Memory B cell (primary cell): ENCODE measurements around the gene POU3F1.

ENCODE experiments used
- ATAC-seq: fragments of 150-1000 bp; cut with Tn5 transposase; 2 replicates; pipeline ENCODE4 v1.10.0; 2021; ENCODE audit warnings: low read depth, mild to moderate bottlenecking, moderate library complexity
- DNase-seq, 2 donors: peaks; one replicate each; pipeline ENCODE4 v3.0.0; 2022; ENCODE audit warnings: low spot score in 2 of 2
- H3K27ac Mint-ChIP-seq: one replicate; pipeline ENCODE4 v1.8.0; 2022; ENCODE audit warnings: mild to moderate bottlenecking, moderate library complexity, mixed read lengths
- H3K27me3 Mint-ChIP-seq: one replicate; pipeline ENCODE4 v1.8.0; 2022; ENCODE audit warnings: mixed read lengths
- H3K36me3 Mint-ChIP-seq: one replicate; pipeline ENCODE4 v1.8.0; 2022; ENCODE audit warnings: mild to moderate bottlenecking, mixed read lengths
- H3K4me1 Mint-ChIP-seq: one replicate; pipeline ENCODE4 v1.8.0; 2022; ENCODE audit warnings: mixed read lengths
- H3K4me3 Mint-ChIP-seq: one replicate; pipeline ENCODE4 v1.8.0; 2022; ENCODE audit warnings: mild to moderate bottlenecking, moderate library complexity, mixed read lengths
- H3K9me3 Mint-ChIP-seq: one replicate; pipeline ENCODE4 v1.8.0; 2022; ENCODE audit warnings: mixed read lengths

Gene POU3F1

DNA sequence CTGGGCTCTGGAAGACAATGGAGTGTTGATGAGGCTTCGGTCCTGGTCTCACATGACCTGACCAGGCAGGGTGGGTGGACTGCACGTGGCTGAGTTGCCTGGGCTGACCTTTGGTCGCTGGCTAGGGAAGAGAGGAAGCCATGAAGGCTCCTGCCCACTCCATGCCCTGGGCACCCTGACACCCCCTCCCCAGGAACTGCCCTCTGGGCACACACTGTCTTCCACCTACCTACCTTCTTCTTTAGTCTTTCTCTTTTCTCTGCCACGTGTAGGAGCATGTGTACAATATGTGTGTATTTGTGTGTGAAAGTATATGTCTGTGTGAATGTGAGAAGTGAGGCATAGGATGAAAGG is 15.1 kb downstream of the POU3F1 start:
- Mint-ChIP-seq H3K9me3 (no peaks in the 10 kb centered on the region), H3K4me1 (peaks cover 17% of the 10 kb centered on the region), H3K4me3 (no peak overlapping the region), H3K27me3 (peaks cover 10% of the 10 kb centered on the region), H3K27ac (no peak overlapping the region), H3K36me3 (peaks cover 2% of the 10 kb centered on the region)
- ATAC-seq = no peak
- no peak for DNase-seq

DNA sequence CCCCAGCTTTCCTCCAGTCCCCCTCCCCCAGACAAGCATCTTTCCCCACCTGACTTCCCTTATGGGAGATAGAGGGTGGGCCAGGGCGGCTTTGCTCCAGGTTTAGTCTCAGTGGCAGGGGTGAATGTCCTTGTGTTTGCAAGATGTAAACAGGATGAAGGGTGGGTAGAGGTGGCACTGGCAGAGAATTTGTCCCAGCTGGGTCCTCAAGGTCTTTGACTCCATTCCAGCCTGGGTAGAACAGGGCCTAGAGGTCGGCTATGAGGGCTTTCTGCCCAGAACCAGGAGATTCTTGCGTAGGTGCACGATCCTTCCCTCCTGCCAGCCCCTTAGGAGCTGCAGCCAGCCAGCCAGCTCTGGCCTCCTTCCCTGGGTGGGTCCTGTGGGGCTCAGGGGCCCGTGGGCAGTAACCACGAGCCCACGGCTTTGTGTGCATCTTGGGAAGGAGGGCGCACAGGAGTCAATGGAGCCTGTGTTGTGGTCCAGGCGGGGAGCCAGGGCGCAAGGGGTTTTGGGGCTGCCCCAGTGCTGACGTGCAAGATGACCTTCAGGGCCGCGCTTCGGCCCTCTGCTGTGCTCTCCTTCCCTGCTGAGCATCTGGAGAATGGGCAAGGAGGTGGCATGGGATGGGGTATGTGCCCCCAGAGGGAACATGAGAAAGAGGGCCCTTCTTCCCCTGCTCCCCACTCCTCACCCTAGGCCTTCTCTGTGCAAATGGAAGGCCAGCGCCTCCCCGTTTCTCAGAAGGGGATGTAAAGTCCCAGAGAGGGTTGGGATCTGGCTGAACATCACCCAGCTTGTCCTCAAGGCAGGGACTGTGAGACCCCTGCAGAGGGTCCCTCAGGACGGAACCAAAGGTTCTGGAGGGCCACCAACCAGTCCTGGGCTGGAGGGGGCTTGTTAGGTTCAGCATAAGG is 15.7 kb downstream of the POU3F1 start:
- ATAC-seq = no peak
- peaks cover 15% of the 10 kb centered on the region for H3K4me1 Mint-ChIP-seq
- H3K9me3 Mint-ChIP-seq = no peaks in the 10 kb centered on the region
- no peaks in the 10 kb centered on the region for H3K36me3 Mint-ChIP-seq
- no peak overlapping the region for H3K27ac Mint-ChIP-seq
- DNase-seq = no peak
- H3K27me3 Mint-ChIP-seq = peaks cover 4% of the 10 kb centered on the region
- H3K4me3 Mint-ChIP-seq = no peak overlapping the region

DNA sequence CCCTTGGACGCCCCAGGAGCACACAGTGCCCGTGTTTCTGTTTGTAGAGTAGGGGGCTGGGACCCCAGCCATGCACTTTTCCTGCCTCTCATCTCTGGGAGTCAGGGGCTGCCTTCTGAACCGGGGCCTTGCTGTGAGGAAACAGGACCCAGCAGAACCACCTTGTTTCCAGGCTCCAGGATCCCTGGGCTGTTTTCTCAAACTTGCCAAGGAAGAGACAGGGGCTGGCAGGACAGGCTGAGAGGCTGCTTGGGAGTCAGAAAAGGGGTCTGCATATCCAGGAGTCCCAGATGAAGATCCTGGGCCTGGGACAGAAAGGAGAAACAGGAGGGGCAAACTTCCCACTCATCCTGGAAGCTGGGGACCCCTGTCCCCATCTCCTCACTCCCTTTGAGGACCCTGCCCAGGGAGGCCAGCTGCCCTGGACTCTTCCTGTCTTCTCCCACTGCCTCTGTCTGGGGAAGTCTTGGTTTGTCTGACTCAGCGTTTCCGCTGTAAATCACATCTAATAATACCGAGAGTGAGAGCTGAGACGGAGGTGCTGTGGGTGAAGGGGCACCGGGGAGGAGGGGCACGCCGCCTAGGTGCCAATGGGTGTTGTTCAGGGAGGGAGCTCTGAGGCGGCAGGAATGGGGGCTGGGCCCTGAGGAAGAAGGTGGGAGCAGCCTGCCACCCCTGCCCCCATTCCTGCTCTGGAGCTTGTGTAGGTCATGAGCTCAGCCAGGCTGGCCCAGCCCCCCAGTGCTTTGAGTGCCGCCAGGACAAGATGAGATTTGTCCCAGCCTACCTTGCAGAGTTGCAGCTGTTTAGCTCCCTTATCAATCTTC is 16.7 kb downstream of the POU3F1 start:
- H3K4me3 Mint-ChIP-seq = no peak overlapping the region
- H3K9me3 Mint-ChIP-seq = no peaks in the 10 kb centered on the region

DNA sequence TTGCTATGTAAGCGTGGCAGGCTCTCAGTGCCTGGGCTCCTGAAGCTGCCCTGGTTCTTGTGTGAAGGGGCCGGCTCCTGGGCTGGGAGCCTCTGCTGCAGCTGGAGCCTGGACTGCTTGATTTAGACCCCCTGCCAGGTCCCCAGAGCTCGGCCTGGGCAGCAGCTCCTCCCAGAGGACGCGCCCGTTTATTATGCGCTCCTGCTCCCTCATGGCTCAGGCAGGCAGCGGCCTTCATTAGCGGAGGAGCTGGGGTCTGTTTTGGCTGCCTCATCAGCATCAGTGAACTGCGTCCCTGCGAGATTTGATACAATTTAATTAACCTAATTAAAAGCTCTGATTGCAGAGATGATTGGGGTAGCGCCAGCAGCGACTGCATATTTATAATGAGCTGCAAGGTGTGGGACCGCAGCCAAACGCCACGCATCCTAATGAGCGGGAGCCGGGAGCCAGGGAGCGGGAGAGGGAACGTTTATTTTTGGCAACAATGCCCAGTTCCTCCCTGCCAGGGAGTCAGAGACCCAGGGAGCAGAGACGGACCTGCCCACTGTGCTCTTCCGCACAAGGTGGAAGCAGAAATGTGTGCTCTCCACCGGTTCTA is 17.4 kb downstream of the POU3F1 start:
- Mint-ChIP-seq H3K4me1 (peaks cover 15% of the 10 kb centered on the region), H3K27ac (no peak overlapping the region), H3K4me3 (no peak overlapping the region), H3K27me3 (peaks cover 4% of the 10 kb centered on the region), H3K9me3 (no peaks in the 10 kb centered on the region), H3K36me3 (peaks cover 9% of the 10 kb centered on the region)
- ATAC-seq (no peak), DNase-seq (no peak)

More for the DNA sequence above, 16.7 kb downstream of the POU3F1 start:
- peaks cover 15% of the 10 kb centered on the region for H3K4me1 Mint-ChIP-seq
- H3K27ac Mint-ChIP-seq = no peak overlapping the region
- H3K36me3 Mint-ChIP-seq = peaks cover 6% of the 10 kb centered on the region
- DNase-seq (no peak), ATAC-seq (peak; percentile 47)
- peaks cover 4% of the 10 kb centered on the region for H3K27me3 Mint-ChIP-seq

DNA sequence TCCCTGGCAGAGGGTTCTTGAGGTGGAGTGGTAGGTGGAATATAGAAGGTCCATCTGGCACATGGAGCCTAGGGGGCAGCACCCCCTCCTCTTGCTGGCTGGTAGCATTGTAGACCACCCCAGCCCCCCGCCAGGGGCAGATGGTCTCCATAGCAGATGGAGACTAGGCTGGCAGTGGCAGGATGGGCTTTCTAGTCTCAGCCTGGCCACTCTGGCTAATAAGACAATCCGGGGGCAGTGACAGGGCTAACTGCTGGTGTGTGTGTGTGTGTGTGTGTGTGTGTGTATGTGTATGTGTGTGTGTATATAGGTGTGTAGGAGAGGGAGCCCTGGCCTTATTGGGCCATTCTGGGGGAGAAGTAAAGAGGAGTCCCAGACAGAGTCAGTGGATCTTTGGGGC is 17.9 kb downstream of the POU3F1 start:
- H3K27ac Mint-ChIP-seq = no peak overlapping the region
- H3K36me3 Mint-ChIP-seq = peaks cover 12% of the 10 kb centered on the region
- peaks cover 15% of the 10 kb centered on the region for H3K4me1 Mint-ChIP-seq
- DNase-seq = no peak
- no peaks in the 10 kb centered on the region for H3K9me3 Mint-ChIP-seq
- H3K27me3 Mint-ChIP-seq = peaks cover 2% of the 10 kb centered on the region
- H3K4me3 Mint-ChIP-seq = no peak overlapping the region
- ATAC-seq = no peak

DNA sequence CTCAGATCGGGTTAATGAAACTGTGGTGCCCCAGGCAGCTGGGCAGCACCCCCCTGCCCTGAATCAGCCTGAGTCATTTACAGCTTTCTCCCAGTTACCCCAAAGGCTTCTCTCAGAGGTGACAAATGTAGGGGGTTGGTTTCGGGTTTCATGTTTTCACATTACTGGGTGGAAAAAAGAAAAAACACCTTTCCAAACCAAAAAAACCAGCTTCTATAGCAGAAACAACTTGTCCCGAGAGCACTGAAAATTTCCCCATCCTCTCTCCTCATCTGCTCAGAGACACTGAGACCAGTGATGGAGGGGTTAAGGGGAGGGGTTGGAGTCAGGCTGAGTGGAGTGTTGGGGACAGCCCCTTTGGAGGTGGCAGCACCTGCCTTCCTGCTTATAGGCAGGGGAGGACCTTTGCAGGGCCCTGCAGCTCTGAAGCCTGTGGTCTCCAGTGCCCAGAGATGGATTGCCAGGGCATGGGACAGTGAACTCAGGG is 18.4 kb downstream of the POU3F1 start:
- DNase-seq = no peak
- ATAC-seq = peak; percentile 68
- Mint-ChIP-seq H3K9me3 (no peaks in the 10 kb centered on the region), H3K27ac (no peak overlapping the region), H3K36me3 (peaks cover 14% of the 10 kb centered on the region), H3K4me1 (peaks cover 15% of the 10 kb centered on the region), H3K4me3 (no peak overlapping the region), H3K27me3 (peaks cover 2% of the 10 kb centered on the region)

DNA sequence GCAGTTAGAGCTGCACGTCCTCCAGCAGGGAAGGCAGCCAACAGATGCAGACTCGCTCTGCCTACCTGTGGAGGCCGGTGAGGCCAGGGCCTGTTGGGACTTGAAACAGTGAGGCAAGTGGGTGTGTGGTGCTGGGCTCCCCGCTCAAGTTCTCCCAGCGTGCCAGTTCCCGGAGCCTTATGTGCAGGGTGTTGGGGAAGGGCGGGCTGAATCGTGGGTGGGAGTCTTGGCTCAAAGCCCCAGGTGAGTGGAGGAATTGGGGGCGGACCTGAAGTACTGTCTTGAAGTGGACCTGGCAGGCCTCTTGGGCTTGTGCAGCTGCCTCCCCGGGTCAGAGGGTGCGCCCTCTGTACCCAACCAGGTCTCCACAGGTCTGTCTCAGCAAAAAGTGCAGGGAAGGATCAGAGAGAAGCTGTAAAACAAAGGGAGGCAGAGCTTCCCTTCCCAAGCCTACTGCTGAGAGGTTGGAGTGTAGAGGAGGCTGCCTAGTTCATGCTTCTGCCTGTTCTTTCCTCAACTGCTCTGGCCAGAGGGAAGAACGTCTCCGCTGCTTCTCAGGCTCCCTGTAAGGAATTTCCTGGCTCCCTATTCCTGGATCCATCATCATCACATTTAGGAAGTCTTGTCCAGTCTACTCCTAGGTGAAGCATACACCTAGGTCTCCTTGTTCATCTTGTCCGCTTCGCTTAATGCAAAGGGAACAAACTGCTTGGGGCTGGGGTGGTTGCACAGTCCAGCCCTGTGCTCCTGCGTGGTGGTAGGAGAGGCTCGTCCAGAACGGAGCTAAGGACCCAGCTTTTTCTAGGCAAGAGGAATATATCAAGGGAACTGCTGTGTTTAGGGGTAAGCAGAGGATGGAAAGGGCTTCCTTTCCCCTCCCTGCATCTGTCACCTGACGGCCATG is 19.1 kb downstream of the POU3F1 start:
- ATAC-seq (no peak), DNase-seq (no peak)
- H3K27me3 Mint-ChIP-seq = peaks cover 2% of the 10 kb centered on the region
- no peaks in the 10 kb centered on the region for H3K9me3 Mint-ChIP-seq
- no peak overlapping the region for H3K4me3 Mint-ChIP-seq
- peaks cover 15% of the 10 kb centered on the region for H3K4me1 Mint-ChIP-seq
- H3K27ac Mint-ChIP-seq = no peak overlapping the region
- H3K36me3 Mint-ChIP-seq = peaks cover 20% of the 10 kb centered on the region

DNA sequence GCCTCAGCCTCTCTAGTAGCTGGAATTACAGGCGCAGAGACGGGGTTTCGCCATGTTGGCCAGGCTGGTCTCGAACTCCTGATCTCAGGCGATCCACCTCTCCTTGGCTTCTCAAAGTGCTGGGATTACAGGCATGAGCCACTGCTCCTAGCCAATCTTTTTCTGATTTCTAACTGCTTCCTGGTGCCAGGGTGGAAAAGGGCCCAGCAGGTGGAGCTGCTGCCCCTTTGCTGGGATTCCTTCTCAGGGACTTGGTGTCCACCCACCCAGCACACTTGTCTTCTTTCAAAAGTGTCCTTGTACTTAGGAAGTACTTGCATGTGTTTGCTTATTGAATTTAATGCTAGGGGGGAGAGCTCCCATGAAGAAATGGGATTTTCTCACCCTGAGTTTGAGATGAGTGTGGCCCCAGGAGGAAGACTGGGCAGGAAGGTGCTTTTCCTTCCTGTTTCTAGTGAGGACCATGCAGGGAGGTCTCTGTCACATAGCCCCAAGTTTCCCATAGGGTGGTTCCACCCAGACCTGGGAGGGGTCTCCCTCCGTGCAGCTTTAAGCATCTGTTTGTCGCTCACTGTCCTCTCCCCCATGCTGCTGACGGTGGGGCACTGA is 19.9 kb downstream of the POU3F1 start:
- DNase-seq (no peak), ATAC-seq (no peak)
- Mint-ChIP-seq H3K4me1 (peaks cover 15% of the 10 kb centered on the region), H3K27ac (no peak overlapping the region), H3K36me3 (peaks cover 26% of the 10 kb centered on the region), H3K4me3 (no peak overlapping the region), H3K9me3 (no peaks in the 10 kb centered on the region), H3K27me3 (peaks cover 2% of the 10 kb centered on the region)

DNA sequence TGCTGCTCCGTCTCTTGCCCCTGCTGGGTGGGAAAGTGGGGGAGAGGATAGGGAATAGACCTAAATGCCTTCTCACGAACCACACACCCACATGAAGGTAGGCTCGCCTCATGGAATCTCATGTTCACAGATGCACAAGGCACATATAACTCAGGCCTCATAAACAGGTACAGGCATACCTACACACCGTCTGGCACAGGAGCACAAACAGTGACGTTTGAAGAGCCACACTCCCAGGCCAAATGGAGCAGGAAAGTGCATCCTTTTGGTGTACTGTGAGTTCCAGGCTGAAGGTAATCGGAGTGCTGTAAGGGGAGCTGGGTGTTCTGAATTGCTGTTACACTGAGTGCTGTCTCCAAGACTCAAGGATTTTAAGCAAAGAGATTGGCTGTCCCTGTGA is 20.9 kb downstream of the POU3F1 start:
- Mint-ChIP-seq H3K36me3 (peaks cover 26% of the 10 kb centered on the region), H3K9me3 (no peaks in the 10 kb centered on the region), H3K4me1 (peaks cover 15% of the 10 kb centered on the region), H3K27ac (no peak overlapping the region), H3K27me3 (no peaks in the 10 kb centered on the region), H3K4me3 (no peak overlapping the region)
- ATAC-seq (no peak), DNase-seq (no peak)

DNA sequence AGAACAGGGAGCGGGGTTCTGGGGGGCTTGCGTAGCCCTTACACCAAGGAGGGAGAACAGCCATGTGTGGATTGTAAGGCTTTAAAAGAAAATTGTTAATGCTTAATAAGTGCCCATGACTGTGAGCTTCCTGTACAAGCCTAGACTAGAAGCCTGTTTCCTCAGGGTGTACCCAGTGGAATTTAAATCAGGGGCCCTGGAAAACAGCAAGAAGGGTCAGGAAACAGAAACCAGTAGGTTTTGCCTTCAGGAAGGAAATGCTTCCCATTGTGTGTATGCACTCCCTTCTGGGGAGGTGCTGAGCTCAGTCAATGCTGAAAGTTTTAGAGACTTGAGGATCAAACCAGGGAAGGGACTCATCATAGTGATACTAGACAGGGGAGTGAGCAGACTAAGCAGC is 21.4 kb downstream of the POU3F1 start:
- no peak for DNase-seq
- H3K4me3 Mint-ChIP-seq = no peak overlapping the region
- peaks cover 26% of the 10 kb centered on the region for H3K36me3 Mint-ChIP-seq
- H3K9me3 Mint-ChIP-seq = no peaks in the 10 kb centered on the region
- peaks cover 13% of the 10 kb centered on the region for H3K4me1 Mint-ChIP-seq
- no peak for ATAC-seq
- no peak overlapping the region for H3K27ac Mint-ChIP-seq
- H3K27me3 Mint-ChIP-seq = no peaks in the 10 kb centered on the region

DNA sequence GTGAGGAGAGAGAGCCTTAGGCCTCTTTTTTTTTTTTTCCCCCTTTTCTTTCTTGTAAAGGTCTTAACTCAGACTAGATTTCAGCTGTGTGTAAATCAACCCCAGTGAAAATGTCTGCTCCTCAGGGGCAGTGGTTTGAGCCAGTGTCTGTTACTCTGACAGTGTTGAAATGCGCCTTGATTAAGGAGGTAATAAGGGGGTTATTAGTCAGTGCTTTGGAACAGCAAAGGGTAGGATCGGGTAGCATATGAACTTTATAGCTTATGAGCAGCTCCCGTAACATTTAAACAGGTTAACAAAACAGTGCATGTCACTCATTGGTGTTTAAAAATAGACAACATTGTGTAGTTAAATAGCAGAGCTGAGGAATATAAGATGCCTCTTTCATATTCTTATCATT is 23.8 kb downstream of the POU3F1 start:
- Mint-ChIP-seq H3K27me3 (no peaks in the 10 kb centered on the region), H3K9me3 (no peaks in the 10 kb centered on the region), H3K27ac (no peak overlapping the region), H3K36me3 (peaks cover 30% of the 10 kb centered on the region), H3K4me3 (no peak overlapping the region), H3K4me1 (peaks cover 6% of the 10 kb centered on the region)
- ATAC-seq (no peak), DNase-seq (no peak)

DNA sequence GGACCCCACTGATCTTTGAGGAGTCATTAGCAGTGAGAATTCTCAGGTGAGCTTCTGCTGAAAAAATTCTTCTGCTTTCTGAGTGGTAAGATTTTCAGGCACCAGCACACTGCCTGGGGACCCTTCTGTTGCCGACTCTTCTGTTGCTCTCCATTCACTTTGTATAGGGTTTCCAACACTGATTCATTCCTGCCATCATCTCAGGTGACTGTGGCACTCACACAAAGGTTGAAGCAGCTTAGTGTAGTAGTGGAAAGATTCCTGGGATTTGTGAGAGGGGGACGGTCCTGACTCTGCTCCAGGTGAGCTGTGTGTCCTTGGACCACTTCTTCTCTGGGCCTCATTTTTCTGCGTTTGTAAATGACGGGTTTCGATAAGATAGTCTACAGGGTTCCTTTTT is 24.6 kb downstream of the POU3F1 start:
- Mint-ChIP-seq H3K9me3 (no peaks in the 10 kb centered on the region), H3K36me3 (peaks cover 32% of the 10 kb centered on the region), H3K27me3 (no peaks in the 10 kb centered on the region), H3K4me3 (no peak overlapping the region), H3K4me1 (peaks cover 4% of the 10 kb centered on the region), H3K27ac (no peak overlapping the region)
- DNase-seq = no peak
- no peak for ATAC-seq

DNA sequence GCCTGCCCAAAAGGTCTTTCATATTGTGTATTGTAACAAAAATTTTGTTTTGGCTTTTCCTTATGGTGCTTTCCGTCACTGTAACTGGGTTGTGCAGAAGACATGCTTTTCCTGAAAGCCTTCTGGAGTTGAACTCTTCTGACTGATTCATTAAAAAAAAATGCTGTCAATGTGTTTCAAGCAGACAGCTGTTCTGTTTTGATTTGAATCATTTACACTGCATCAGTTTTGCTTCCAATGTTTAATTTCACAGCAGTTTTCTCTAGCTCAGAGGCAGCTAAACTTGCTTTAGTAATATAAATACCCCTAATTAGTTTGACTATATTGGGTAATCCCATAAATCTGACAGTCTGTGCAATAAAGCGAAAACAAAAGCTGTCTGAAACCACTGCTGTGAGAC is 26.2 kb downstream of the POU3F1 start:
- no peaks in the 10 kb centered on the region for H3K9me3 Mint-ChIP-seq
- H3K27me3 Mint-ChIP-seq = no peaks in the 10 kb centered on the region
- H3K36me3 Mint-ChIP-seq = peaks cover 30% of the 10 kb centered on the region
- H3K4me3 Mint-ChIP-seq = no peak overlapping the region
- ATAC-seq = no peak
- H3K27ac Mint-ChIP-seq = no peak overlapping the region
- no peaks in the 10 kb centered on the region for H3K4me1 Mint-ChIP-seq
- DNase-seq = no peak
